ENCODE data around the gene PKHD1.

The PKHD1 gene

GRCh38 chr6:51843456-51844056 lies 243.9 kb downstream of the PKHD1 start:
- H3K4me1 ChIP-seq (ENCODE audit: insufficient read depth, low read length), result peaks cover 6% of the 10 kb centered on the region
- H3K9me3 ChIP-seq (ENCODE audit: control insufficient read depth, insufficient read depth, low read length), result no peaks in the 10 kb centered on the region
- H3K9ac ChIP-seq (ENCODE audit: low read depth, low read length), result no peak overlapping the region
- no peaks in the 10 kb centered on the region for H3K36me3 ChIP-seq (ENCODE audit: insufficient read depth, low read length)

- no peak overlapping the region for H3K9ac ChIP-seq (ENCODE audit: low read depth, low read length)
These were observed 244.5 kb downstream of the PKHD1 start for GRCh38 chr6:51842804-51843378.

DNA sequence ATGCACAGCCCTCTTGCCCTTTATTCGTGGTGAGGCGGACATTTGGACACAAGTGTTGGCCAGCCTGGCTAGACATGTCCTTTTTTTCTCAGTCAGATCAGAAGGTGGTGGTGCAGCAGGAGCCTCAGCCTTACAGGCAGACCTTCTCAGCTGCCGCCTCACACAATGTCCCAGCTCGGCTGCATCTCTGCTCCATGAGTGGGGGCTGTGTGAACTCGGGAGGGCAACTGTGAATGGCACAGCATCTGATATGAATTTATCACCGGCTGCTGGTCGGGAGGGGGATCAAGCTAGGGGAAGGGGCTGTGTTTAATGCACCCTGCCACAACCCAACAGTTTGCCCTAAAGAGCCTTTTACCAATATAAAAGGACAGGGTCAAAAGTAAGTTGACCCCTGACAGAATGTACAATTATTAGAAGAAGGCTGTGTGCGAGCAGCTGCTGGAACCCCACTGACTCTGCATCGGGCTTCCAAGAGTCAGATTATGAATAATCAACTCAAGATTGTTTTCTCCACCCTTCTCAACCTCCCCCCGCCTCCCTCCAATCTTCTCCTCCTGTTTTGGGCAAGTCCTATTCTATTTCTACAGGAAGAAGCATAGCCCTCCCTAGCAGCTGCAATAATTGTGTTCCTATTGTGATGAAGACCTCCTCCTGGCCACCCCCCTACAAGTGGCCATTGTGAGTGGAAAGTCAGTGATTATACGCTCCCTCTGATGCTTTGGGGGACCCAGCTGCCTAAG lies 245.2 kb downstream of the PKHD1 start:
- peaks cover 6% of the 10 kb centered on the region for H3K4me1 ChIP-seq (ENCODE audit: insufficient read depth, low read length)

More at GRCh38 chr6:51842804-51843378, 244.5 kb downstream of the PKHD1 start:
- no peaks in the 10 kb centered on the region for H3K36me3 ChIP-seq (ENCODE audit: insufficient read depth, low read length)
- peaks cover 6% of the 10 kb centered on the region for H3K4me1 ChIP-seq (ENCODE audit: insufficient read depth, low read length)
- no peaks in the 10 kb centered on the region for H3K9me3 ChIP-seq (ENCODE audit: control insufficient read depth, insufficient read depth, low read length)

DNA sequence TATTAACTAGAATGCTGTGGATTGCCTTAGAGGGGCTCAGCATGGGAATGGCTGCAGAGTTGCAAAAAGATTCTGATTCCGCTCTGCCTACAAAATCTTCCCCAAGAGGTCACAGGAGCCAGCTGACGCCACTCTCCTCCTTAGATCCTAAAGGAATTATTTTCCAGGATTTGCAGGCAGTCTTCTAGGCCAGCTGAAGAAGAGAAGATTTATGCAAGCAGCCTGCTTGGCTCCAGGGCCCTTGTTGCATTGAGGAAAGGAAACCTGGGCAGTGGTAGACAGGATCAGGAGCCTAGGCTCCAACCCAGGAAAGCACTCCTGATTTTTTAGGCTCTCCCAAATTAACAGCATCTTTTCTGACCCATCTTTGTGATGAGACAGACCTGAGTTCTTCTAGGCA lies 245.8 kb downstream of the PKHD1 start:
- no peaks in the 10 kb centered on the region for H3K9me3 ChIP-seq (ENCODE audit: control insufficient read depth, insufficient read depth, low read length)
- H3K36me3 ChIP-seq (ENCODE audit: insufficient read depth, low read length), result no peaks in the 10 kb centered on the region
- no peak overlapping the region for H3K9ac ChIP-seq (ENCODE audit: low read depth, low read length)
- peaks cover 6% of the 10 kb centered on the region for H3K4me1 ChIP-seq (ENCODE audit: insufficient read depth, low read length)

More for the DNA sequence above, 245.2 kb downstream of the PKHD1 start:
- no peak overlapping the region for H3K9ac ChIP-seq (ENCODE audit: low read depth, low read length)
- H3K9me3 ChIP-seq (ENCODE audit: control insufficient read depth, insufficient read depth, low read length), result no peaks in the 10 kb centered on the region
- no peaks in the 10 kb centered on the region for H3K36me3 ChIP-seq (ENCODE audit: insufficient read depth, low read length)

DNA sequence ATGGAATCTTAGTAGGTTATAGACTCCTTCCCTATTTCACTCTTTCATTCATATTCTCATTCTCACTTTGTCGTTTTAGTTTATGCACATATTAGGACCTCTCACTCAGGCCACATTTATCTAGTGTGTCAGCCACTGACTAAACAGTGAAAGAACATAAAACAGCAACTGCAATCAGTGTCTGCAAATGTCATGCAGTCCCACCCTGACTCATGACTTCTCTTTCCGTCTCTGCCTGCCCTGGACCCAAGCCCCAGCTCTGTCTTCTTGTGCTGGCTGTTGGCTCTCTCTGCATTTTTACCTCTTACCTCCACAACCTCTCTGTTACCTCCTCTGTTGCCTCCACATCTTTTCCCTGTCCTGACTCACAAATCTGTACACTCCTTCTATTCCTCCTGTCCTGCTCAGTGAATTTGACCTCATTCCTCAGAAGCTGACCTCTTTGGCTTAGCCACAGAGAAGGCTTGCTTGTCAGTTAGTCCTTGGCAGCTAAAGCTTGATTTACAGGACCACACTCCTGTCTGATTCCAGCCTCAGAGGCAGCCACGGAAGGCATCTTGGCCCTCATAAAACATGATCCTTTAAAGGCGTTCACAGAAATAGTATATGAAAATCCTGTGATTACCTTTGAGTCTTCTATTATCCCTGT lies 247.6 kb downstream of the PKHD1 start:
- Histone ChIP-seq H3K36me3 (ENCODE audit: insufficient read depth, low read length) (no peaks in the 10 kb centered on the region), H3K4me1 (ENCODE audit: insufficient read depth, low read length) (peaks cover 6% of the 10 kb centered on the region), H3K9ac (ENCODE audit: low read depth, low read length) (no peak overlapping the region), H3K9me3 (ENCODE audit: control insufficient read depth, insufficient read depth, low read length) (no peaks in the 10 kb centered on the region)

DNA sequence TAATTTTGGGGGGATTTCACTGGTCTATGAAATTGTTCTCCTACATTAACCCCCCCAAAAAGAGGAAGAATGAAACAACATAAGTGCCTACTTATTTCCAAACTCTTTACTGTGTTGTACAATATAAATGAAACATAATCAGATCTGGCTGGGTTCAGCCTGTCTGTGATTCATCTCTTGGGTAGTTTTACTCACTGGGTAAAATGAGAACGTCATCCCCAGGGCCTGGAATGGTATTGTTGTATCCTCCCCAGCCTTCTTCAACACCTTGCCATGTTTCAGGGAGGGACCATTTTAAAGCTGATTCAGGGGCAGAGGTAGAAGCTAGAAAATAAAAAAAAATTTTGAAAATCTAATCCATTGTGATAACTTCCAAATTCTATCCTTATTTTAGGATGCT lies 256.7 kb downstream of the PKHD1 start:
- H3K4me1 ChIP-seq (ENCODE audit: insufficient read depth, low read length), result no peaks in the 10 kb centered on the region
- no peaks in the 10 kb centered on the region for H3K9me3 ChIP-seq (ENCODE audit: control insufficient read depth, insufficient read depth, low read length)
- no peaks in the 10 kb centered on the region for H3K36me3 ChIP-seq (ENCODE audit: insufficient read depth, low read length)
- H3K9ac ChIP-seq (ENCODE audit: low read depth, low read length), result no peak overlapping the region

DNA sequence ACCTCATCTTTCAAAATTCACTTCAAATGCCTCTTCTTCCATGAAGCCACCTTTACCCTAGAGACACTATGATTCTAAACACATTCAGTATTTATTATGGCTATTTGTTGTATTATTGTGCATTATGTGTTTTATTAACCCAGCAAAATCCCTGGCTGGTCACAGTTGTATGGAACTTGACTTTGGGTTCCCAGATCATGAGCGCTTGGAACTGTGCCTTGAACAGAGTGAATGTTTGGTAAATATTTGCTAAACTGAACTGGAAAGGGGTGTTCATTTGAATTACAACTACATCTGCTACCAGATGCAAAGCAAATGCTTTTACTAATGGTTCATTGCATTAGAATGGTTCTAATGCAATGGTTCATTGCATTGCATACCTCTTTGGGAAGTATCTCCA lies 259.8 kb downstream of the PKHD1 start:
- no peak overlapping the region for H3K9ac ChIP-seq (ENCODE audit: low read depth, low read length)
- no peaks in the 10 kb centered on the region for H3K36me3 ChIP-seq (ENCODE audit: insufficient read depth, low read length)
- no peaks in the 10 kb centered on the region for H3K9me3 ChIP-seq (ENCODE audit: control insufficient read depth, insufficient read depth, low read length)
- H3K4me1 ChIP-seq (ENCODE audit: insufficient read depth, low read length), result no peaks in the 10 kb centered on the region

- H3K9me3 ChIP-seq (ENCODE audit: control insufficient read depth, insufficient read depth, low read length), result no peaks in the 10 kb centered on the region
- H3K36me3 ChIP-seq (ENCODE audit: insufficient read depth, low read length), result no peaks in the 10 kb centered on the region
- no peak overlapping the region for H3K9ac ChIP-seq (ENCODE audit: low read depth, low read length)
- no peaks in the 10 kb centered on the region for H3K4me1 ChIP-seq (ENCODE audit: insufficient read depth, low read length)
These were observed 262.5 kb downstream of the PKHD1 start for GRCh38 chr6:51824940-51825339.

DNA sequence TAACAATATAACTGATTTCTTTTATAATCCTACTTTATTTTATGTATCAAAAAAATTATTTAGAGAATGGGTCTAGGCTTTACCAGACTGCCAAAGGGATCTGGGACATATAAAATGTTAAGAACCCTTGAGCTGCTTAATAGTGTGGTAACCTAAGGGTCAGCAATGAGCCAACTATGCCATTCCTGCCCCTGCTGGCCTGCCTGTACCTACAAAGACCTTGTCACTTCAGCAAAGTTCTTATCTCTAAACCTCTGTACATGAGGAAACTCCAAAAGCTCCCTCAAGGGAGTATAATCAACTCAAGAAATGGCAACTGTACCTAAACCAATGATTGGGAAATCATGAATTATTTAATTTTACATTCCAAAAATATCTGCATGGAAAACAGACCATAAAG lies 266.9 kb downstream of the PKHD1 start:
- no peaks in the 10 kb centered on the region for H3K4me1 ChIP-seq (ENCODE audit: insufficient read depth, low read length)
- H3K36me3 ChIP-seq (ENCODE audit: insufficient read depth, low read length), result no peaks in the 10 kb centered on the region
- no peak overlapping the region for H3K9ac ChIP-seq (ENCODE audit: low read depth, low read length)
- no peaks in the 10 kb centered on the region for H3K9me3 ChIP-seq (ENCODE audit: control insufficient read depth, insufficient read depth, low read length)

DNA sequence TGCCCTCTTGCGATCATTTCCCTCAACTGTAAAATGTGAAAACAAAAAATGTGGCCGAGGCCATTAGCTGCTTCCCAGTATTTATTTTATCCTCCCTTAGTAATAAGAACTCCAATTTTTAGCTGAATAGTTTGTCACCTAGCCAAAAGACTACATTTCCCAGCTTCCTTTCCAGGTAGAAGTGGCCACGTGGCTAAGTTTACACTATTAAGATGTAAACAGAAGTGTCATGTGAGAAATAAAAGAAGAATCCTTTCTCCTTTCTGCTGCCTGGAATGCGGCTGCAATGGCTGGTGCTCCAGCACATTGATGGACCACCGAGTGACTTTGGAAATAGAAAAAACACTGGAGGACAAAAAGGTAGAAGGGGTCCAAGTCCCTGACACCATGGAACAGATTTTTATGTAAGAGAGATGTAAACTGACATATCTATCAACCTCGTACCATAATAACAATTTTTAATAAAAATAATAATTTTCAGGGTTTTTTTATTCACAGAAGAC lies 268.8 kb downstream of the PKHD1 start:
- no peaks in the 10 kb centered on the region for H3K36me3 ChIP-seq (ENCODE audit: insufficient read depth, low read length)
- peaks cover 14% of the 10 kb centered on the region for H3K4me1 ChIP-seq (ENCODE audit: insufficient read depth, low read length)
- no peaks in the 10 kb centered on the region for H3K9me3 ChIP-seq (ENCODE audit: control insufficient read depth, insufficient read depth, low read length)
- H3K9ac ChIP-seq (ENCODE audit: low read depth, low read length), result no peak overlapping the region

GRCh38 chr6:51817832-51818231 lies 269.6 kb downstream of the PKHD1 start:
- Histone ChIP-seq H3K9me3 (ENCODE audit: control insufficient read depth, insufficient read depth, low read length) (no peaks in the 10 kb centered on the region), H3K36me3 (ENCODE audit: insufficient read depth, low read length) (no peaks in the 10 kb centered on the region), H3K9ac (ENCODE audit: low read depth, low read length) (no peak overlapping the region), H3K4me1 (ENCODE audit: insufficient read depth, low read length) (peaks cover 14% of the 10 kb centered on the region)

GRCh38 chr6:51814418-51814817 lies 273.0 kb downstream of the PKHD1 start:
- Histone ChIP-seq H3K9ac (ENCODE audit: low read depth, low read length) (no peak overlapping the region), H3K9me3 (ENCODE audit: control insufficient read depth, insufficient read depth, low read length) (no peaks in the 10 kb centered on the region), H3K36me3 (ENCODE audit: insufficient read depth, low read length) (no peaks in the 10 kb centered on the region), H3K4me1 (ENCODE audit: insufficient read depth, low read length) (peaks cover 14% of the 10 kb centered on the region)

- no peaks in the 10 kb centered on the region for H3K36me3 ChIP-seq (ENCODE audit: insufficient read depth, low read length)
- peaks cover 14% of the 10 kb centered on the region for H3K4me1 ChIP-seq (ENCODE audit: insufficient read depth, low read length)
- H3K9ac ChIP-seq (ENCODE audit: low read depth, low read length), result no peak overlapping the region
- H3K9me3 ChIP-seq (ENCODE audit: control insufficient read depth, insufficient read depth, low read length), result no peaks in the 10 kb centered on the region
These were observed 273.5 kb downstream of the PKHD1 start for GRCh38 chr6:51813904-51814303.

DNA sequence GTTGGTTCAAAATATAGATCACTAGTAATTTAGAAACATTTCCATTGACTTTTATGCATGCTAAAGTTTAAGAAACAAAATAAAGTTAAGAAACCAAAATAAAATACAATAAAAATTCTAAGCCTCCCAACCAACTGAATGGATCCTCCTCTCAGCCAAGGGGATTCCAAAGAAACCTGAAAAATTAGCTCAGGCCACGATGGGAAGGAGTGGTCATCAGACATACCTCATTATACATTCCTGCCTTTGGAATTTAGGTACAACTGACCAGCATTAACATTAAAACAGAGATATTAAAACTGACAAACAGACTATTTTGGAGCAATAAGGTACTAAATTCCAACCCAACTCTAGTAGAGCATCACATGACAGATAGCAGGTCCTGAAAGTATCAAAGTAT lies 275.2 kb downstream of the PKHD1 start:
- Histone ChIP-seq H3K36me3 (ENCODE audit: insufficient read depth, low read length) (no peaks in the 10 kb centered on the region), H3K4me1 (ENCODE audit: insufficient read depth, low read length) (peaks cover 14% of the 10 kb centered on the region), H3K9me3 (ENCODE audit: control insufficient read depth, insufficient read depth, low read length) (no peaks in the 10 kb centered on the region), H3K9ac (ENCODE audit: low read depth, low read length) (no peak overlapping the region)
